NCI-H748 (cell line): ENCODE results near the gene AVP.

Source experiments
- DNase-seq: peaks from one replicate; lab custom pipeline; 2025; ENCODE audit not compliant: unreplicated experiment; lab: John Stamatoyannopoulos, UW

AVP gene

DNA sequence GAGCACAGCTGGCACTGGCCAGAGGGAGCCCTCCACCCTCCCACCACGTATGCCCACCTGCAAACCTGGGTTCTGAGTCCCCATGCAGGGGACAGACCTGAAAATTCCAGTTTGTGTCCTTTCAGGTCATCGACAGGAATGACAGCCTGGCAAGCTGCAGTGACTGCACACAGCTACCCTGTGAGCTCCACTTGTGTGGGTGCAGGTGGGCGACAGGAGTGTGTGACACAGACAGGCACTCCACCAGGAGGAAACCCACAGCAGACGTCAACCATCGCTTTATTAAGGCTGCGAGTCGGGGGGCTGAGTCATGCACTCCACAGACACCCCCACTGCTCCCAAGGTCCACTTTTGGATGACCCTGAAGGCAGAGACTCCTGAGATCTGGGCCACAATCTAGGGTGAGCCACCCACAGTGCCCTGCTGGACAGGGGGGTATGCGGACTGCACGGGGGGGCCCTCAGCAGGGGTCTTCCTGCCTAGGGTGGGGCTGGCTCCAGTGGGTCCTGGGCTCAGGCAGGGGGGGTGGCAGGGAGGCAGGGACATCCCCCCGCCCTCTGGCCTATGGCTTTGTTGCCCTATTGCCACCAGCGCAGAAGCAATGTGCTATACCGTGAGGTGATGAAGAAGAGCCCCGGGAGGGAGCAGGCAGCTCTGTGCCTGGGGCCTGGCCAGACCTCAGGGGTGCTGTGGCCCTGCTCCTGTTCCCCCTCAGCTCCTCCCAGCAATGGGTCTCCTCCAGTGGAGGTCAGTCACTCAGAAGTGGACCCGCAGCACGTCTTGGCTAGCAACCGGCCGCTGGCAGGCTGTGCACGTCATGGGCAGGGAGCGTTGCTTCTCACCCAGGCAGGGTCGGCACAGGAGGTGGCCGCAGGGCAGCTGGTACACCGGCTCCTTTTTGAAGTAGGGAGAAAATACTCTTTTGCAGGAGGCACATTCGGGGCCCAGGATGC is 25.1 kb upstream of the AVP start:
- no peak for DNase-seq

DNA sequence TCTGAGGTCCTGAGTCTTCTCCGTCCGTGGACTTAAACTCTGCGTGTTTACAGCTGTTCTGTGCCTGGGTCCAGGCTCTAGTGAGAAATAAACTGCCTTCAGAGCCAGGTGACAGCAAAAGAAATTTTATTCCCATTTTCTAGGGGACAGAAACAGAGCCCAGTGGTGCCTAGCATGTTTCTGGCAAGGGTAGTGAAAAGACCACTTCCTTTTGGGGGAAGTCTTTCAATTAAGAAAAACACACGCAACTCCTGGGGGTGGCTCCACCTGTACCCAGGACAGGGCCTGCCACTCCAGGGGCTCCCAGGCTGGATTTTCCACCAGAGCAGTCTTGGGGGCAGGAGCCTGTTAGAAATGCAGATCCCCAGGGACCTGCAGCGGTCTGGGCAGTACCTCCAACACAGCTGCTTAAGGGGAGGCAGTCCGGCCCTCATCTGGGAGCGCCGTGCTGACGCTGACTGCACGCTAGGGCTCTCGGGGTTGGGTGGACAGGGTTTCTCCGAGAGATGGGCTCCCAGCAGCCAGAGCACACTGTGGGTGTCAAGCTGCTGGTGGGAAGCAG is 23.0 kb upstream of the AVP start:
- DNase-seq: no peak

DNA sequence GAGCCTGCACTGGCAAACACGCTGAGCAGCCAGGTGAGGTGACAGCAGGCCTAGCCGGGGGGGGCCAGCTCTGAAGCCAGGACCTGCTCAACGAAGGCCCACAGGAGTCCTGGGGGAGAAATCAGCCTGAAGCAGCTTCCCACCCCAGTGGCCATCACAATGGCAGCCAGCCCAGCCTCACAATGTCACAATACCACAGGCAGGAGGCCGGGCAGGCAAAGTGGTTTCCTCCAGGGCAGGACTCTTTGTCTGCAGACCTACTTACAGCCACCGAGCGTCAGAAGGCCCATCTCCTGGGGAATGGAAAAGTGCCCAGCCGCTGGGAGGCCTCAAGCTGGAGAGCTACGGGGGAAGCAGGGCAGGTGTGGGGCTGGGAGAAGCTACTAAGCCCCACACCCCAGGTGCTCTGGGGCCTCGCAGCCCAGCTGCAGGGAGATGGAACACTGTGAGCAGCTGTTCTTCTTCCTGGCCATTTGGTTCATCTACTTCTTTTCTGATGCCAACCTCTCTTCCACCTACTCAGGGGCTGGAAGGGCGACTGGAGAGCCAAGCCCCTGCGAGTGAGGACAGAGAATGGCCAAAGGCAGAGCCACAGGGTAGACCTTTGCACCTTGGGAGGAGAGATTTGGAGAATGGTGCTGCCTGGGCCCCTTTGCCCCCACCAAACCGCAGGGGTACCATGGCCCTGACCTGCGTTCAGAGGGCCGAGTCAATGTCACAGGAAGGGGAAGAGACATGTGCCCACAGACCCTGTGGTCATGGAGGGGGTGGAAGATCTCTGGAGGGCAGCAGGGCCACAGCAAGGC is 22.3 kb upstream of the AVP start:
- no peak for DNase-seq

DNA sequence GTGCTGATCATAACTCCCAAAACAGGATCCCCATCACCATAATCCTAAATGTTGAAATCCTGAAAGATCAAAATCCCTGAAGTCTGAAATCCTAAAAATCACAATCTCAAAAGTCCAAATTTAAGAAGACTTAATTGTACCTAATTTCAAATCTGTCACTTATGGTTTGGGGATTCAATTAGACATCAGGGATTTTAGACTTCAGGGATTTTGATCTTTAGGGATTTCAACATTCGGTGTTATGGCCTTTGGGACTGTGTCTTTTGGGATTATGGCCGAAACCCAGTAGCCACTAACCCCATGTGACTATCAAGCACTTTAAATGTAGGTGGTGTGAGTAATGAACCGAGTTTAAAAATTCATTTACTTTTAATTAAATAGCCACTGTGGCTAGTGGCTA is 21.7 kb upstream of the AVP start:
- DNase-seq: no peak

DNA sequence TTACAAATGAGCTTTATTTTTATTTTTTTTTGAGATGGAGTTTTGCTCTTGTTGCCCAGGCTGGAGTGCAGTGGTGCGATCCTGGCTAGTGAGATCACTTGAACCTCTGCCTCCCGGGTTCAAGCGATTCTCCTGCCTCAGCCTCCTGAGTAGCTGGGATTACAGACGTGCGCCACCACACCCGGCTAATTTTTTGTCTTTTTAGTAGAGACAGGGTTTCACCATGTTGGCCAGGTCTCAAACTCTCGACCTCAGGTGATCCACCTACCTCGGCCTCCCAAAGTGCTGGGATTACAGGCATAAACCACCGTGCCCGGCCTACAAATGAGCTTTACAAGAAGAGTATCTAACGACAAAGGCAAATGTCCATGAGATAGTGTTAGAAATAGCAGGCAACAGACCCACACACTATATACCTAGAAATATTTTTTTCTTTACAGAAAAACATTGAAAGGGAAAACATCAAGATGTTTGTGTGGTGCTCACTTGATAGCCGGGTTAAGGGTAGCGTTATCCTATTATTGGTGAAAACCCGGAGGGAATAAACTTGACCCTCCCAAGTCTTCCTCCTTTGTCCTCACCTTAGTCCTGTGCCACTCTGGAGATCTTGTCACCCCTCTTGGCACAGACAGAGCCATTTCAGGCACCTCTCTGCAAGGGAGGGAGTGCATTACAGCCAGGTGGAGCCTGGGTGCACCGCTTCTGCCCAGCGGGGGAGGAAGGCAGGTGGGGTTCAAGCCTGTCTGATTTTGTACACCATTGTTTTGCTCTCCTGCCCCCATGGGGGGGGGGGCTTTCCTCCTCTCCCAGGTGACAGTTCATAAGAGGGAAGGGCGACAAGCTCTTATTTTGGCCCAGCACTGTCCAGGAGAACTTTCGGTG is 21.0 kb upstream of the AVP start:
- no peak for DNase-seq

DNA sequence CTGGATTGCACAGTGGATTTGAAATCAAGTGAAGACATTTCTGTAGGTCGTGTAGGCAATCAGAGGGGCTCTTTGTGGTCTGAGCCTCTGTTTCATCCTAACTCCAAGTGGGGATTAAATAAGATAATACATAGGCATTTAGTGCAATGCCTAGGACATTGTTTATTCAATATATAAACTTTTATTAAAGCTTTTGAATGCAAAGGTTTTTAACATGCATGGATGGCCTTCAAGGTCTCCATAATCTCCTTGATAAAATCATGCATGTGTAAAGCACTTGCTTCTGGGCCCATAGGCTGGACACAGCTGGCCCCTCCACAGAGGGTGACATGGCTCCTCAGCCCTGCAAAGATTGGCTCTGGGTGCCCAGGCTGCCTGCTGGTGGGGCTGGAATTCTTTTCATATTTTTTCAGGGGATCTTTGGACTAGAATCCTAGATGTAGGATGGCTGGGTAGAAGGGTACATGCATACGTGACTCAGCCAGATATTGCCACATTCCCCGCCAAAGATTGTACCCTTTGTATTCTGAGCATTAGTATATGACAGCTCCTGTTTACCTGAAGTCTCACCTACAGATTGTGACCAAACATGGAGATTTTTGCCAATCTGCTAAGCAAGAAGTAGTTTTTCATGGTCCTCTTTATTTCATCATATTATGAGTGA is 19.0 kb upstream of the AVP start:
- no peak for DNase-seq

DNA sequence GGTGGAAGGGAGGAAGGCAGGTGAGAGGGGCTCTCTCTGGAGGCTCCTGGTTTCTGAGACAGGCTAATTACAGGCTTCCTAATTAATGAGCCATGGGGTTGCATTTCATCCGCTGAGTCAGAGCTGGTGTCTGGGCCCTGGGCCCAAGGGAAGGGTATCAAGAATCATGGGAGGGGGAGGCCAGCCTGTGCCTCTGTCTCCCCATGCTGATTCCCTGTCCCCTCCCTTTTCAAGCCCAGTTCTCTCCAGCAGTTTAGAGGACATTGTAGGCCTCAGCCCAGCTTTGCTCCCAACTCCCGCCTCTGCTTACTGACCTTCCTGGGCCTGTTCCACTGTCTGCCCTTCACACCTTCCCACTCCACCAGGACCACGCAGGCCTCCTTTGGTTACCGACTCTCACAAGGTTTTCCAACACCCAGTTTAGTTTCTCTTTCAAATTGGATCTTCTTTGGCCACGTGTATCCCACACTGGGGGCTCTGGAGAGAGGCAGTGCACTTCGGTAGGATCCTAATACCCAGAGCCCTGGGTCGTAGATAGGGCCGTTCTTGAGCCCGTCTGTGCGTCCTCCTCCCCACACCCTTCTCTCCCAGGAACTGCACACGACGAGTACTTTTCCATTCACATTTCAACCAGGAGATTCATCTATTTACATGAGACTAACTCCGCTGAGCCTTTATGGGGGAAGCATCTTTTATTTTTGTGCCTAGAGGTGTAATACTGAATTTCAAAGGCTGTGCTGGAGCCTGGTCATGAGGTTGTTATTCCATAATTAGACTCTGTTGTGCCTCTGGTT is 18.2 kb upstream of the AVP start:
- no peak for DNase-seq

DNA sequence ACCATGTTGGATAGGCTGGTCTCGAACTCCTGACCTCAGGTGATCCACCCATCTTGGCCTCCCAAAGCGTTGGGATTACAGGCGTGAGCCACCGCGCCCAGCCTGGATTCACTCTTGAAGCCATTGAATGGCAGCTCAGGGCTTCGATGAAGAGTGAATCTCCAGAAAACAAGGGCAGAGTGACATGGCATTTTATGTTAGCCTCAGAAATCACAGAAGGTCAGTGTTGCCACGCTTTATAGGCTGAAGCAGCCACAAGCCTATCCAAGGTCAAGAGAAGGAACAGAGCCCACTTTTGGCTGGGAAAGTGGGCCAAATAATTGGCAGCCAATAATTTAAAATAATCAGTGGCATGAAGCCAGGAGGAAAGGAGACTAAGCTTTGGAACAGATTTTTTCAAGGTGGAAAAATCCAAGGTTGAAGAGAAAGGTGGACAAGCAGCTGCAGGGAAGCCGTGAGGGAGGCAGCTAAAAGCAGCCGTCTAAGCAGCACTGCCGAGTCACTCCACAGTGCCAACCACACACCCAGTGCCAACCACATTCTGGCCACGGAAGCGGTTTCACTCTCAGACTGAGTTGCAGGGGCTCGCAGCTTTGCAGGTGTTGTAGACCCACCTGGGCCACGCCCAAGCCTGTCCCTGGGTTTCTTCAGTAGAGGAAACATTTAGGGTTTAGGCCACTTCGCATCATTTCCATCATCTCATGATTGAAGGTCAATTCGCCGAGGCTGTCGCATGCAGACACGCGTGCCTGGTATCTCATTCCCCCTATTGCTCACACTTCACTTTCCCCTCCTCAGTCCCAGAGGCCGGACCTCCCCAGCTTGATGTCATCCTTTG is 17.4 kb upstream of the AVP start:
- DNase-seq: no peak

DNA sequence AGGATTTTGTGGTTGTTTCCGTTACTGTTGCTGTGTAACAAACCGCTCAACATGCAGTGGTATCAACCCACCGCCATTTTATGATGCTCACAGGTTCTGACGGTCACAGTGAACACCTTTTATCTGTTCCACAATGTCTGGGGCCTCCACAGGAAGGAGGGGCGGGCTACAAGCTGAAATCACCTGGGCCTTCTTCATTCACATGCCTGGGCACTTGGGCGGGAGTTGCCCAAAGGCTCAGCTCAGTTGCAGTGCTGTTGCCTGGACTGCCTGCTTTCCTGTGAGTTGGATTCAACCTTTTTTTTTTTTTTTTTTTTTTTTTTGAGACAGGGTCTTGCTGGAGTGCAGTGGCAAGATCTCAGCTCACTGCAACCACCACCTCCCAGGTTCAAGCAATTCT is 16.7 kb upstream of the AVP start:
- no peak for DNase-seq

DNA sequence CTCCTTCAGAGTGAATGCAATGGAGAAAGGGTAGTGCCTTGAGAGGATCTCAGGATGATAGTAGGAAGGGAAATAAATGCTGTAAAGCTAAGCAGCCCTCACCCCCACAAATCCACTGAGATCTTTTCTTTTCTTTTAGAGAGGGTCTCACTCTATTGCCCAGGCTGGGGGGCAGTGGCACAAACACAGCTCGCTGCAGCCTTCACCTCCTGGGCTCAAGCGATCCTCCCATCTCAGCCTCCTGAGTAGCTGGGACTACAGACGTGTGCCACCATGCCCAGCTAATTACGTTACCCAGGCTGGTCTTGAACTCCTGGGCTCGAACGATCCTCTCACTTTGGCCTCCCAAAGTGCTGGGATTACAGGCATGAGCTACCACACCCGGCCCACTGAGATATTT is 16.0 kb upstream of the AVP start:
- no peak for DNase-seq

DNA sequence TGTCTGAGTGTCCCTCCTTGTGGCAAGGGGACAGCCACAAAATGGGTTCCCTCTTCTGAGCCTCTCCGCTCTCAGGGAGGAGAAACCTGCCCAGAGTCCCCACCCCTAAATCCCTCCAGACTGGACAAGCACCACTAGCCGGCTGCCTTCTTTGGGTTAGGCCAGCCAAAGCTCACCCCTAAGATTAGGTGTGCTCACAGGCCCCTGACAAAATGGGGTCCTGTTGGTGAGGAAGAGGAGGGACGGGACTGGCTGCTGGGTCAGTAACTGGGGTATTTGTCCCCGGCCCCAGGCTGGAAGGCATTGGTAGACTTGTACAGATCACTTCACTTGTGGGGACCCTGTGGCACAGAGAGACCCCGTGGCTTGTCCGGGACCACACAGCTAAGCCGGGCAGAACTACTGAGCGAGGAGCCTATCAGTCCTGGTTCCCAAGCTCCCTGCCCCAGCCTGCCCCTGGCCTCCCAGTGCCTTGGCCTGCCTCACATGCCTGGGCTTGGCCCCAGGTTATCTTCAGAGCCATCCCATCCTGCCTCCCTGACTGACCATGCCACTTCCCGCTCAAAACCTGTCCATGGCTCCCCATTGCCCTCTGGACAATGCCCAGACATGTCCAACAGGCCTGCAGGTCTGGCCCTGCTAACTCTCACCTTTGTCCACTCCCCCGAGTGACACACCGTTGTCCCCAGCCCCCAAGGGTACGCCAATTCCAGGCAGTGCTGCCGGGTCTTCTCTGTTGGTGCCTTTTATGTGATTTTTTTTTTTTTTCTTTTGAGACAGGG is 10.5 kb upstream of the AVP start:
- DNase-seq: no peak

DNA sequence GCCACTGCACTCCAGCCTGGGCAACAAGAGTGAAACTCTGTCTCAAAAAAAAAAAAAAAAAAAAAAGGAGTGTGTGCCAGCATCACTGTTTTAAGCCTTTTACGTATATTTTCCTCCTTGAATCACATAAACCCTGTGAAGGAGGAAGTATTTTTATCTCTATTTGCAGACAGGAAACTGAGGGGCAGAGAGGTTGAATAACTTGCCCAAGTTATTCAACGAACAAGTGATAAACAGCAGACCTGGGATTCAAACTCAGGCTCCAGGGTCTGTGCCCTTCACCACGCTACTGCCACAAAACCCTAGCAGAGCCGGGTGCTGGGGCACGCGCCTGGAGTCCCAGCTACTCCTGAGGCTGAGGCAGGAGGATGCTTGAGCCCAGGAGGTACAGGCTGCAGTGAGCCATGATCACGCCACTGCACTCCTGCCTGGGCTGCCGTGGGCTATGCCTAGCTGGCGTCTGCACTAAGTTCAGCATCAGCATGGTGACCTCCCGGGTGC is 9.4 kb upstream of the AVP start:
- no peak for DNase-seq

DNA sequence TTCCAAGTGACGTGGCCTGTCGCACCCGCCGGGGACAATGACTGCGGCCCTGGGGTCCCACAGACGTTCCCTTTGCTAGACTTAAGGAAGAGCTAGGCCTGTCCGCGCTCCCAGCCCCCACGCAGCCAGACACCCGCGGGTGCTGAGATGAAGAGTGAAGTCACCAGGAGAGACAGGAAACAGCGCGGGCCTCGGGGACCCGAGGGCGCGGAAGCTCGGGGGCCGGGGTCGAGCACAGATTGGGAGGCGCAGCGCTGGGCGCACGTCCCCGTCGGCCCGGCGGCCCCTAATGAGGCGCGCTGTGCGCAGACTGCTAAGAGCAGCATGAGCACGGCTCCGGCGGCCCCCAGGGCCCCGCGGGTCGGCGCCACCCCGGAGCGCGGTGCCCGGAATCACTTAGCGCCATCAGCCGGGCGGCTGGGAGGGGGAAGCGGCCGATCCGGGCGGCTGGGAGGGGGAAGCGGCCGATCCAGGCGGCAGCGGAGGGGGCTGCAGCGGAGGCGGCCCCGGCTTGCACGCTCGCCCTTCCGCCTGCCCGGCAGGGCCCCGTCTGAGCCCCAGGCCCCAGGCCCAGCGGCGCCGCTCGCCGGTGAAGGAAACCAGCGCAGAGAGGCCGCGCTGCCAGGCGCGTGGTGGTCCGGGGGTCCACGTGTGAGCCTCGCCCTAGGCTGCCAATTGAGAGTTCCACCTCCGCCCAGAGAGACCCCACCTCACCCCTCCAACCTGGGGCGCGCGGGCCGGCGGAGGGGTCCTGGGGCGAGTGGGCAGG is 8.3 kb upstream of the AVP start:
- no peak for DNase-seq

DNA sequence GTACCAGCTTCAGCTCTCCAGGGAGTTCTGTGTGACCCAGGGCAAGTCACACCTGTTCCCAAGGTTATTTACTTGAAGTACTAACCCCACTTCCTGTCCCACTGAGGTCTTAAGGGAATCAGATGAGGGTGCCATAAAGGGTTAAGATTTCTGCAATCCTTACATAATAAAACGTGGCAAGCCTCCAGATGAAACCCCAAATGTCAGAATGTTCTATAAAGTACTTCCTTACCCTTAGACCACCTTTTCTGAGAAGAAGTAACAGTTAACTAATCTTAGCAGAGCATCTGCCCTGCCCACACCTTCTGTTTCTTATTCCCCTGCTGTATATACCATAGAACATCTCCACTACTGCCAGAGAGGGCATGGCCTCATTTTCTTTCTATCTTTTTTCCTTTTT is 6.0 kb upstream of the AVP start:
- no peak for DNase-seq

DNA sequence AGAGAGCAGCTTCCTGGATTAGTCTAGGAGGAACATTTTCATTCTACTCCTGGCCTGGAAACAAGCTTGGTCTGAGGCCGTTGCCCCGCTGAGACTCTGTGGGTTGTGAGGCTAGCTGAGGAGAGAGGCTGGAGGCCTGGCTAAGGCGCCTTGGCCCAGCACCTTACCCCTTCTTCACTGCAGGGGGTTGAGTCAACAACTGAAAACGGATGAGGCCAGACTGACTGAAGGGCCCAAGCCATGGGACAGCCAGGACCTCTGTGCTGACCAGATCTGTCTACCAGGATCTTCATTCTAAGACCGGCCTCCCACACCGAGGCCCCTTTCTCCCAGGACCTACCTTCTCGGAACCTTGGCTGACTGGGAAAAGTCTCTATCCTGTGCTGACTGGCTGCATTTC is 3.5 kb upstream of the AVP start:
- DNase-seq: no peak

DNA sequence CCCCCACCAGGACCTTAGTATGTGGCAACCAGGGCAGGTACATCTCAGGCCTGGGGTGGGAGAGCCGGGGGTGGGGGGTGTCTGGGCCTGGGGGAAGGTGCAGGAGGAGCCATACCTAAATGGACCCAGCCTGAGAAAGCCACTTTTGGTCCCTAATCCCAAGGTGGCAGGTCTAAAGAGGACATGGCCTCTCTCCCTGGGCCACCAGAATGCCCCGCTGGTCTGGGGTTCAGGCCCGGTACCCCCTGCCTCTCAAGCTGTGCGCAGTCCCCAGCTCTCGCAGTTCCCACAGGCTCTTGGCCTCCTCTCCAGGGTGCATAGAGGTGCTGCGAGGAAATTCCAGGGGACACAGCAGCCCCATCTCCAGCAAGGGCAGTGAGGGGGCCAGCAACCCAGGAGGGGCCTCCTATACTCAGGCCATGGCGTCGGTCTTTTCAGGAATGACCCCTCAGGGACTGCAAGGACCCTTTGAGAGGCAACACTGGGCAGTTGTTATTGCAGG is 1.1 kb upstream of the AVP start:
- no peak for DNase-seq

DNA sequence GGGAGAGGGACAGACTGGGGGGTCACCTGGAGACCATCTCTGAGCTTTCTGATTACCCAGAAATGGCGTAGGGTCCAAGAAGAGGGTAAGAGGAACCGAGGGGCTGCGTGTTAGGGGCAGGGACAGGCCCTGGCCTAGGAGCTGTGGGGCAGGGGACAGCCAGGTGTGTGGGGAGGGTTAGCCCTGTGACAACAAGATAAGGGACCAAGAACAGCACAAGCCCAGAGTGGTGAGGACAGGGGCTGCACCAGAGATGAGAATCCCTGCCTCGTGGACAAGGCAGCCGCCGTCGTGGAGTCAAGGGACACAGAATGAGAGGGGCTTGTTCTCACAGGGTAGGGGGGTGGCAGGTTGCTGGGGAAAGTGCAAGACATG is 449 bp upstream of the AVP start:
- no peak for DNase-seq
